GDM1 (cell line): Measurements from ENCODE around the gene C15orf39.
A peak's percentile ranks its signal among the peaks of the same experiment; 100 is the strongest.
"Not testable (repeated sequence)": the region's sequence is repeated elsewhere in the genome, so short reads cannot be mapped to it uniquely, and the experiment has no call there.

Experiments used
- DNase-seq: peaks from one replicate; lab custom pipeline; 2025; lab: John Stamatoyannopoulos, UW

Gene C15orf39

DNA sequence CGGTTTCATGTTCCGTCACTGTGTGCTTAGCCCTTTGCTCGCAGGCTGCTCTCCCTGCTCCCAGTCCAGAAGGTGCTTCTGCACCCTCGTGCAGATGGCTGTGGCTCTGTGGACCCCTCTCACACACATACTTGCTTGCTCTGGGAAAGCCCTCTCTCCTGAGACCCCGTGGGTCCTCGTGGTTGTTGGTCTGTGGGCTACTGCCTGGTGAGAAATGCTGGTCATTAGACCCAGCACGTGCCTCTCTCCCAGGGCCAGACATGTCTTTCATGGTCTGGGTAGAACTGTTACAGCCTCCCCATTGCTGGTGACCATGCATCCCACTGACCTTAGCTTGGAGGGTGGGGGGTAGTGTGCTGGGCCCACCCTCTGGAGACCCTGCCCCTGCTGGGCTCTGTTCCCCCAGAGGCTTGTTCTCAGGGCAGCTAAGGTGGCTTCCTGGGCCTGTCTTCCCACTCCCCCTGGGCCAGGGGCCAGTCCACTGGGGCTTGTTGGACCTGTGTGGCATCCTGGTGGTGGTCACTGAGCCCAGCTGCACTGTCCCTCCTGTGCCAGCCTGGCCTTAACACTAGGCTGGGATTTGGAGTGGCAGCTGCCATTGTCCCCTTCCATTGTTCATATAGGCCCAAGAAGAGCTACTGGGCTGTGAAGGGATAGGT, 10.6 kb downstream of the C15orf39 start:
- no peak for DNase-seq

DNA sequence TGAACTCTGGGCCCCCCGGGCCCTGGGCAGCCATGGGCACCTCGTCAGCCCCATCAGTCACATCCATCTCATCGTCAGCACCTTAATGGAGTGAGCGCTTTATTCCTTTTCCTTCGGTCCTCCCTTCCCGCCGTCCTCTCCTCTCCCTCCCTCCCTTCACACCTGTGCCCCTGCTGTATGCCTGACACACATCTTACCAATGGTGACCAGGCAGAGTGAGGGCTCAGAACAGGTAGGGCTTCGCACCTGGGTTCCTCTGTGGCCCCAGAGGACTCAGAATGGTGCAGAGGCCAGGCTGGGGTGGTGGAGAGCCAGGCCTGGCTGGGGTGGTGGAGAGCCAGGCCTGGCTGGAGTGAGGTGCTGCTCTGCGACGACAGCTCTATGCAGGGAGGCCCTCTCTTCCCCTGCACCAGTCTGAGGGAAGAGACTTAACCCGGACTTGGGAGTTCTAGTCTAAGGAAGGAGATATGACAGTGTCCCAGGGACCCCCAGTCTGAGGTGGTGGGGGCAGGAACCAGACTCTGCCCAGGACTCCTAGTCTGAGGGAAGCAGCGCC, 11.6 kb downstream of the C15orf39 start:
- DNase-seq: no peak

DNA sequence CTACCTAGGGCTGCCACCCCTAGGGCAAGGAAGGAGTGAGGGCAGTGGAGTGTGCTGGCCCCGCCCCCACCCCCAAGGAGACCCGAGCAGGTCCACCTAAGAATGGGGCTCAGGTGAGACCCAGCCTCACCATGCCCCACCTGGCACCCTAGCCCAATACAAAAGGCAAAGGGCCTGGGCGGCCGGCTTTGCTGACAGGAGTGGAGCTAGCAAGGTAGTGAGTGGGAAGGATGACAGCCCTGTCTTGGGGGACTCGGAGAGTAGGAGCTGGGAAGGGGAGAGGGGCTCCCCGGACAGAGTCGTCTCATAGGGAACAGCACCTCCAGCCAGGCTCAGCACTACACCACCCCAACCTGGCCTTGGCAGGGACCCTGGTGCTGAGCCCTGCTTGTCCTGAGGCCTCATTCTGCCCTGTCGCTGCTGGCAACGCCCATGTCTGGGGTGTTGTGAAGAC, 12.1 kb downstream of the C15orf39 start:
- DNase-seq: no peak

DNA sequence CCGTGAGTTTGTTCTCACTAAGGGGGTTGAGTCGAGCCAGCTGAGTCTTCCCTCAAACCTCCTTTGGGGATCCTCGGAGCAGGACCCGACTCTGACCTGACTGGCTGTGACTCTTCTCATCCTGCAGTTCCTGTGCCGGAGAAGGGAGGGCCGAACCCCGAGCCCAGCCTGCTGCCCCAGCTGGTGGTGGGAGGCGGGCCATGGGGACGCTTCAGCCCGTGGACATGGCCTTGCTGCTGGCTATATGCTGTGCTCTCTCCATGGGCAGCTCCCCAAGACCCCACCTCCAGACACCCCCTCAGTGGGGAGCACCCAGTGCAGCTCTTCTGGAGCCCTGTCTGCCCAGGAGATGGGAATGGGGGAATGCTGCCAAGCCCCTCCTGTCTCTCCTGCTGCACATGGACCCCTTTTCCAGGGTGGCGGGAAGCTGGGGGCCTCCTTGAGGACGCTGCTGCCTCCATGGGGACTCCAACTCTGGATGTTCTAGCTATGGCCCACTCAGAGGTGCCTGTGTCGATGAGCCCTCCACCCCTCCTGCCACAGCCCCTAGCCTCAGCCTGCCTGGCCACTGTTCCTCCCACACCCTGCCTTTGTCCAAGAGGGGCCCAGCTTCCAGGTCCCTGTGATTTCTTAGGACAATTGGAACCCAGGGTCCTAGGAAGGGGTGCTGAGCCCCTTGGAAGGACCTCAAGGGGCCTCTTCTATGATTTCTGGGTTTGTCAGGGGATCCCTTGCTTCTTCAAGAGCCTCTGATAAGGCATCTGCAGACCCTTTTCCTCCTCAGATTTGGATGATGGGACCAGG, 12.8 kb downstream of the C15orf39 start:
- DNase-seq: no peak

DNA sequence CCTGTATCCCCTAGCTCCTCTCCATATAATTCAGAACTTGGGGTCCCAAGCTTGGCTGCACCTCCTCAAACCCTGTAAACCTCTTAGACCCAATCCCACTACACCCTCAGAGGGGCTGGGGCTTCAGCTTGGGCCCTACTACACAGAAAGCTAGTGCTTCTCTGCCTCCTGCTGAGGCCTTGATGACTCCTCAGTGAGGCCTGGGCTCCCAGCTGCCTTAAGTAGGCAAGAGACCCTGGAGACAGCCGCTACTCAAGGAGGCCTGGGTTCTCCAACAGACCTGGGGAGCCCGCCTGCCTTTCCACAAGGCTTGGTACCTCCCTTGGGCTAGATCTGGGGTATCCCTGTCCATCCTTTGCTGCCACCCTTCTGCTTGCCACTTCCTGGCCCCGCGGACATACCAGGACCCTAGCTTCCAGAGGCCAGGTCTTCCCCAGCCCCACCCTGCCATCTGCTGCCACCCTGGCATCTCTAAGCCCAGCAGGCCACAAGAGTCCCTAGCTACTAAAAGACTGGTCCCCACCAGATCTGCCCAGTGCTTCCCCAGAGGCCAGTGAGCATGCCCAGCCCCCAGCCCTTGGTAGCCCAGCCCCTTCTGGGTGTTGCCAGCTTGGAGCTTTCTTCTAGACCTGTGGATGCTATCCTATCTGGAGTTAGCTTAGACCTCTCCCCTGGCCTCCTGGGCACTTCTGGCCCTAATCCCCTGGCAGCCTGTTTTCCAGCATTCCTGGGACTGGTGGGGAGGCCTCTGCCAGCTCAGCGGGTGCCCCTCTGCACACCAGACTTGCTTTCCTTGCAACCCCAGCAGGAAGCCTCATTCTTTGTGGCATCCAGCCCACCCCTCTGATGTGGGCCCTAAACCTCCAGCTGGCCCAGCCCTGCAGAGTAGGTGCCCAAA, 13.7 kb downstream of the C15orf39 start:
- DNase-seq: peak; percentile 54

DNA sequence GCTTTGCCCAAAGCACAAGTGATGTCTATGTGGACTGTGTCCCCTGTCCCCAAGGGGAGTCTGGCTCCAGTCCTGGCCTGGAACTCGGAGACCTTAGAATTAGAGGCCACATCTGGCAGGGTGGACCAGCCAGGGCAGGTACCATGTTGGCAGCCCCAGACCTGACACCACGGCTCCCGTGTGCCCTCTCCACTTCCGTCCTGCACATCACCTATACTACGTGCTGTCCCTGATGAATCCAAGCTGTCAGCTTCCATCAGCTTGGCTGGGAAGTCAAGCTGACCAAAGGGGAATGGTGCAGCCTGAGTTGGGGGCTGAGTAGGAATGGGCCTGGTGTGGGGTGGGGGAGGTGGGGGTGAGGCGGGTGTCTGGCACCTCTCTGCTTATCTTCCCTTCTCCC, 15.3 kb downstream of the C15orf39 start:
- no peak for DNase-seq

DNA sequence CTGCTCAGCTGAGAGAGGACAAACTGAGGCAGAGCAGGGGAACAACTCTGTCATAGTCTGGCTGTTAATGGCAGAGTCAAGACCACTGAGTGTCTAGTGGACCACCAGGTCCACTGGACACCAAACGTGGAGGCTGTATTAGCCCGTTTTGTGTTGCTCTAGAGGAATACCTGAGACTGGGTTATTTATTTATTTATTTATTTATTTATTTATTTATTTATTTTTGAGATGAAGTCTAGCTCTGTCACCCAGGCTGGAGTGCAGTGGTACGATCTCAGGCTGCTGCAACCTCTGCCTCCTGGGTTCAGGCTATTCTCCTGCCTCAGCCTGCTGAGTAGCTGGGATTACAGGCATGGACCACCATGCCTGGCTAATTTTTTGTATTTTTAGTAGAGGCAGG, 15.9 kb downstream of the C15orf39 start:
- not testable (repeated sequence) for DNase-seq

DNA sequence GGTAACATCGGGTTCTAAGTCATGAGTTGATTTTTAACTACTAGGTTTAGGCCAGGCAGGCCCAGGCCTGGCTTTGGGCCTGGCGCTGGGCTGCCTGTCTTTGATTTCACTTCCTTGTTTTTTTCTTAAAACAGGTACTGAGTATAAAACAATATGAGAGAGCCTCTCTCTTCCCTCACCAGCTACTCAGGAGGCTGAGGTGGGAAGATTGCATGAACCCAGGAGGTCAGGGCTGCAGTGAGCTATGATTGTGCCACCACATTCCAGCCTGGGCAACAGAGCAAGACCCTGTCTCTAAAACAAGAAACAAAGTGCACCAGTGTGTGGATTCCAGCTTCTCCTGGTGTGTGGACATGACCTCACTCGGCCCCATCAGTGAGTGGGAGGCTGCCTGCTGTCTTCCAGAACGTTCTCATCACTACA, 17.8 kb downstream of the C15orf39 start:
- DNase-seq: not testable (repeated sequence)

DNA sequence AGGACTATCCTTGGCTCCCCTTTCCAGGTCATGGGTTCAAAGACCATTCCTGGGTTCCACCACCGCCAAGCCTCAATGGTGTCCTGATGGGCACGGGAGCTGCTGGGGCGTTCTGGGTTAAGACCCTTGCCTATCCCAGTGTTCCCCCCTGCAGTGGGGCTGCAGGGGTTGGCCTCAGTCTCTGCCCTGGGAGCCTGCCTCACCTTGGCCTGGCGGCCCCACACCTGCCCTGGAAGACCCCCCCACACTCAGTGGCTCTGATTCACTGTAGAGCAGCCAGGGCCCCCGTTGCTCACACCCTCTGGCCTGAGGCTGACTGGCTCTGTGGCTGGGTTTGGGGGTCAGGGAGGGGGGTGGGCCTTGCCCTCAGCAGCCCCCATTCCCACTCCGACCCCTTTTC, 22.0 kb downstream of the C15orf39 start:
- DNase-seq: no peak

DNA sequence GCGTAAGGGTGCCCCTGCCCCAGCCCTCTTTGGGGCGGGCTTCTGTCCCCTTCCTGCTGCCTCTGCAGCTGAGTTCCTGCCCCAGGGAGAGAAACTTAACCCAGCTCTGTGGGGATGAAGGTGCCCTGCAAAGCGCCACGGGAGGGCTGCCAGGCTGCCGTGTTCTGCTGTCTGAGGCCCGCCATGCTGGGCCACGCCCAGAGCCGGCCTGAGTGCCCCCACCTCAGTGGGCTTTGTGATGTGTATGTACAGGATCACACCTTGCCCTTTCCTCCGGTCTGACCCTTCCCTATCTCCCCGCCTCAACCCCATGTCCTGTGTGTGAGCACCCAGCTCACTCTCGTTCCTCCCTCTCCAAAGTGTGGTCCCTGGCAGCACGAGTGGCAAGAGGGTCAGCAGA, 22.6 kb downstream of the C15orf39 start:
- no peak for DNase-seq

DNA sequence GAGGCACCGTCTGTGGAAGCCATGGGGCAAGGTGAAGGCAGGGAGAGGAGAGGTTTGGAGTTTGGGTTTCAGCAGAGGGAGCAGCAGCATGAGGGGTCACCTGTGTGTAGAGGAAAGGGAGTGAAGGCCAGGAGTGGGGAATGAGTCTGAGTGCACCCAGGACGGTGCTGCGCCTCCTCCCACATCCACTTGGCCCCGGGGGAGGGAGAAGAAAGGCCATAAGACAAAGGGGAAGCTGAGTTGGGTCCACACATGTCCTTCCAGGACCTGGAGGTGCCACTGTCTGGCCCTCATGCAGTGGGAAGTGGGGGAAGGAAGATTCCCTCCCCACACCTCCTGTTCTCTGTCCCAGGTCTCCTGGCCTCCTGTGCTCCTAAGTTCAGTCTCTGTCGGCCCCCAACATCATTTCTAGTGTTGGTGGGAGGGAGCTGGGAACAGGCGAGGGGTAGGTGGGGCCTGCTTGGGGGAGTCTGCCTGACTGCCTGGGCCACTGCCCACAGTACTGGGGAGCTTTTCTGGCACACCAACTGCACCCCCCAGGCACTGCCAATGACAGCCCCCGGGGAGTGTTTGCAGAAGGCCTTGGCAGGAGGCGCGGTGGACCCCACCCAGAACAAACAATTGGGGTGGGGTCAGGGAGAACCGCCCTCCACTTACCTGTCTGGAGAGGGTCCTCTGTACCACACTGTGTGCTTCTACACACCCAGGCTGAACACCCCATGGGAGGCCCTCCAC, 23.6 kb downstream of the C15orf39 start:
- not testable (repeated sequence) for DNase-seq

DNA sequence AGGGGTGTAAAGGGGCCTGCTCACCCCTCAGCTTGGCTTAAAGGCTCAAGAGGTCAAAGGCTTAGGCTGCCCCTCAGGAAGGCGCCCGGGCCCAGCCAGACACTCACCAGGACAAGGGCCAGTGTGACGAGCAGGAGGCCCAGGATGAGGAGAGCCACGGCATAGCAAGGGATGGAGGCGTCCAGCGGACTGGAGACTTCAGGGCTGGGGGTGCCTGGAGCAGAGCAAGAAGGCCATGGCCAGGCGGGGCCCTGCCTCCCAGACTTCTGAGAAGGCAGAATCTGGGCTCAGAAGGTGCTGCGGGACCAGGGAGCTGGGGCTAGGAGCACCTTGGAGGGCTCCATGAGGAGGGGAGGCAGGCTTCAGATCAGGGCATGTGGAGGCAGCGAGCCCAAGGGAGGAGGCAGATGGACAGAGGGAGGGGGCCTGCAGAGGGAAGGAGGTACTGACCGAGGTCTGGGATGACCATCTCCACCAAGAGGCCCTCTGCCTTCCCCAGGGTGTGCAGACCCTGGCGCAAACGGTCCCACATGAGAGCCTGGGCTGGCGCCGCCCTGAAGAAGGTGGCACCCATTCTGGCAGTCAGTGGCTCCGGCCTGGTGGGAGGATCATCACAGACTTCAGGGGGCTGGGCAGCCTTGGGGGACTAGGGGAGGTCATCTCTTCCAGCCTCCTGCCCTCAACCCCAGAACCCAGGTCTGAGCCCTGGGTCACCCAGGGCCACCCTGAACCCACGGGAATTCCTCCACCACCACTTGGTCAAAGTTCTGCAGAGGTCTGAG, 24.5 kb downstream of the C15orf39 start:
- no peak for DNase-seq

DNA sequence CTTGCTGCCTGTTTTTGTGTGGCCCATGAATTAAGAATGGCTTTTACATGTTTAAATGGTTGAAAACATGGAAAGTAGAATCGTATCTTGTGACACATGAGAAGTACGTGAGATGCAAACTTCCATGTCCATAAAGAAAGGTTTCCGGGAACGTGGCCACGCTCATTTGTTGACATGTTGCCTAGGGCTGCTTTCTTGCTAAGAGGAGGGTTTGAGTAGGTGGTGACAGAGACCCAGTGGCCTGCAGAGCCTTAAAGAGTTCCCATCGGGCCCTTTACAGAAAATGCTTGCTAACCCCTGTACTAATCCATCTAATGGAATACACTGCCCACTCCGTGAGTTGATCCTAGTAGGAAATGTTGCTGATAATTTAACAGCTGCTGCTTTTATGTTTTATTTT, 25.4 kb downstream of the C15orf39 start:
- DNase-seq: not testable (repeated sequence)

DNA sequence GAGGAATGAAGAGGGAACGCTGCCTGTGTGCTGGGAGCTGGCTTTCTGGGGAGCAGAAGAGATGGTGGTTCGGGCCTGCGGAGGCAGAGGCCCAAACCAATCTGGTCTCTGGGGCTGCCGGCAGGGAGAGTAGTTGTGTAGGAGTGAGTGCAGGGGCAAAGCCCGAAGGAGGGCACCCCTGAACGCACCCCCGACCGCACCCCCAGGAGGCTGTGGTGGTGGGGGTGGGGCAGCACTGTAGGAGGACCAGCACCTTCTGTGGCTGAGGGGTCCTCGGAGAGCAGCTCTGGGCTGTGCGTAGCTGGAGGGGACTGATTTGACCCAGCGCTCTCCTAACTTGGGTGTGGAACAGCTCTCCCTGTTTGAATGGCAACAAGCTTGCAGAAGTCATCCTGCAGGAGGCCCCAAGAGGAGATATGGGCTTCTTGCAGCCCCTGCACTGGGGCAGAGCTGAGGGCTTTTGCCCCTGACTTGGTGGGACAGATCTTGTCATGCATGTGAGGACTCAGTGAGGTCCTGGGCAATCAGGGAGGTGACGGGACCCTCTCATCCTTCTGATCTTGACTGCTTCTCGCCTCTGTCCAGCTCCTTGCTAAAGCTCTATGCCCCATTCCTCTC, 26.1 kb downstream of the C15orf39 start:
- DNase-seq: no peak

DNA sequence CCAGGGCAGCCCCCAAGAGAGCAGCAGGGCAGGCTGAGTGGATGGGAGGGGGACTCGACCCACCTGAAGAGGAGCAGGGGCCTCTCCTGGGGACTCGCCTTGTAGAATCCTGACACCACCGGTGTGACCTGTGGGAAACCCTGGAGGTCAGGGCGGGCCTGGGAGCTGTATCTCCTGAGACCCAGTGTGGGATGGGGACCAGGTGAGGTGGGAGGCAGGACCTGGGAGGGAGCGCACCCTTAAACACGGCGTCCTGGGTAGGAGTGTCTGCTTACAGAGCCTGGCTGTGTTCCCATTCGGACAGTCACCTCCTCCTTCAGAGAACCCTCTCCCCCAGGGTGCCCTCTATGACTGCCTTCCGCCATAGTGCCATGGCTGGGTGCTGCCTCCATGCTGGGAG, 27.1 kb downstream of the C15orf39 start:
- no peak for DNase-seq

DNA sequence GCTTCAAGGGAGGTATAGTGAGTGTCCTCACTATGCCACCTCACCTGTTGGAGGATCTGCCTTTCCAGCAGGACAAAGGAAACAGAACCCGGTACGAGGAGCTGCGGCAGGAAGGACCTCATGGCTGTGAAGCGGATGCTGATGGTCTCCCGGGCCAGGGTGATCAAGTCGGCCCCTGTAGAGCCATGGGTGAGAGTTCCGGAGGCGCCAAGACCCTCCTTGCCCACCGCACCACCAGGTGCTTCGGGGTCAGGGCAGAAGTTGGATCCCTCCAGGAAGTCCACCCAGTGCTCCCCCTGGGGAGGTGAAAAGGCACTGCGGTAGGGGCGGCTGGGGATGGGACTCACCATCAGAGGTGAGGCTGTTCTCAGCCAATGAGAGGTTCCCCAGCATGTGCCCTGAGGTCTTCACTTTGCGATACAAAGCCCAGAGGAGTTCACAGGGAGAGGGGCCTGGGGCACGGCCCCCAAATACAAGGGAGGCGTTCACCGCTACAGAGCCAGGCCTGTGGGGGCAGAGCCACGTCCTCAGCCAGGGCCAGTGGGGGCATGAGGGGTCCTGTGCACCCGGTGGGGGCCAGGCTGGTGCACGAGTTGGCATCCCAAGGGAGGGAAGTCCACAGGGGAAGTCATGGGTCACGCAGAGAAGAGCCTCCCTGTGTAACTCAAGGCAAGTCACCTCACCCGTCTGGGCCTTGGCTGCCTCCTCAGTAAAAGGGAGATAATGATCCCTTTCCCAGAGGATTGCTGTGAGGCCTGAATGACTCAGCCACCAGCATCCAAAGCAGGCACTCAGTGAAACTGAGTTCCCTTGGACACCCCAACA, 27.7 kb downstream of the C15orf39 start:
- DNase-seq: no peak

DNA sequence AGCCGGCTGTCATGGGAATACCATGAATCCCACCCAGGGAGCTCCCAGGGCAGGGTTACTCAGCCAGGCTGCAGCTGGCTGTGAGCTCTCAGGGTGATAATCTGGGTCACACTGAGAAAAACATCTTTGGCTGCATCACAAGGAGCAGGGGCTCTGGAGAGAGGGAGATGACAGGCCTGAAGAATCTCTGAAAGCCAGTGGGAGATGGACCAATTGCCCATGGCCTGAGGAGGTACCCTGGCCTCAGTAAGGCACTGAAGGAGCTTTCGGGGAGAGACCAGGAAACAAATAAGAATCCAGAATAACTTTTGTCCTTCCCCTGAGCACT, 28.3 kb downstream of the C15orf39 start:
- DNase-seq: no peak

DNA sequence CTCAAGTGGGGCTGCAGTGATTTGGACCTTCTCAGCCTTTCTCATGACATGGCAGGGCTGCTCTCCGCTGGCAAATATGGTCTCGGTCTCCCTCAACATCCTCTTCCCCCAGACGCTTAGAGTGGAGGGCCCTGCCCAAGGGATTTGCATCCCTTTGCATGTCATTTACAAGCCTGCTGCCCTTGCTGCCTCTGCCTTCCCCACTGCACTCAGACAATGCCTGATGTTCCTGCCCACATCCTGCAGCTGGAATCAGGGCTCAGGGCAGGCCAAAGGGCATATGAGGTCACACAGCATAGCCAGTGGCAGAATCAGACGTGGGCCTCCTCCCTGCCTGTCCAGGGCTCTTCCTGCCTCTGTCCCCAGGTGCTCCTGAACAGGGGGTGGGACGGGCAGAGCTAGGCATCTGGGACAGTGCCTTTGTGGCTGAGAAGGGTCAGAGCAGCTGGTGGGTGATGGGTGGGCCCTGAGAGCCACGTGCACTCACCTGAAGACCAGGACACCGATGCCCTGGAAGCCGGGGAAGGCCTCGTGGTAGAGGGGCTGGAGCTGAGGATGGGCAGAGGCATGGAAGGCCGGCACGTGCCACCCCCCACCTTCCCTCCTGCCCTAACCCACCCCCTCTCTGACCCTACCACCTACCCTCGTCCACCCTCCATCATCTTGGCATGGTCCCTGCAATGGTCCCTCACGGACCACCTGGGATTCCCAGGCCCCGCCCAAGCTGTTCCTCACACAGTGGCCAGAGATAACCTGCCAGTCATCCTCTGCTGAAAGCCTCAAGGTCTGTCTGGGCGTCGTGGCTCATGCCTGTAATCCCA, 29.1 kb downstream of the C15orf39 start:
- DNase-seq: no peak

DNA sequence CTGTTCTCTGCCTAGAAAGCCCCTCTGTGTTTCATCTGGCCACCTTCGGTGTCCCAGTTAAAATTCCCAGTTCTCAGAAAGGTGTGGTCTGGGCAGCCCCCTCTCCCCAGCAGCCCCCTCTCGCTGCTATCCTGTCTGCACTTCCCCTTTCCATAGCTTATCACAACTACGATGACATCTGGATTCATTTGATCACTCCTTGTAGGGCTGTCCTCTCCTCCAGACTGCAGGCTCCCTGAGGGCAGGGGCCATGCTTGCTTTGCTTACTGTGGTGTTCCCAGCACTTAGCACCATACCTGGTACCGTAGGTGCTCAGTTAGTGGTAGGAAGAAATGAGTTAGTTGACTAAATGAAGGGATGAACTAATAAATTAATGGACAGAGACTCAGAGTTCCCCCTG, 30.2 kb downstream of the C15orf39 start:
- no peak for DNase-seq
